ENCODE results near the gene ZNF266.

The ZNF266 gene

DNA sequence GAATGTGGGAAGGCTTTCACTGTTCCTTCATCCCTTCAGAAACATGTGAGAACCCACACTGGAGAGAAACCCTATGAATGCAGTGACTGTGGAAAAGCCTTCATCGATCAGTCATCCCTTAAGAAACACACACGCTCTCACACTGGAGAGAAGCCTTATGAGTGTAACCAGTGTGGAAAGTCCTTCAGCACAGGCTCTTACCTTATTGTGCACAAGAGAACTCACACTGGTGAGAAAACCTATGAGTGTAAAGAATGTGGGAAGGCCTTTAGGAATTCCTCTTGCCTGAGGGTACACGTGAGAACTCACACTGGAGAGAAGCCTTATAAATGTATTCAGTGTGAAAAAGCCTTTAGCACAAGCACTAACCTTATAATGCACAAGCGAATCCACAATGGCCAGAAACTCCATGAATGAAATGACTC is 54.0 kb downstream of the ZNF266 start:
- peak; percentile 16 for DNase-seq (ENCODE audit: low read depth)
- no peak for TF ChIP-seq MYC (IDR thresholded peaks at IDR 0.05; ENCODE audit: low read depth, low read length)
- TF ChIP-seq, protein P1, sequence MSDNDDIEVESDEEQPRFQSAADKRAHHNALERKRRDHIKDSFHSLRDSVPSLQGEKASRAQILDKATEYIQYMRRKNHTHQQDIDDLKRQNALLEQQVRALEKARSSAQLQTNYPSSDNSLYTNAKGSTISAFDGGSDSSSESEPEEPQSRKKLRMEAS (IDR thresholded peaks at IDR 0.05; ENCODE audit: low read depth, low read length) = no peak
- TF ChIP-seq CTCF (IDR thresholded peaks at IDR 0.05; ENCODE audit: low read depth, low read length) = no peak
- no peak for TF ChIP-seq POLR2A (IDR thresholded peaks at IDR 0.05; ENCODE audit: extremely low read depth, insufficient read length)
- H3K4me3 ChIP-seq (ENCODE audit: low read depth, low read length) = no peak overlapping the region

DNA sequence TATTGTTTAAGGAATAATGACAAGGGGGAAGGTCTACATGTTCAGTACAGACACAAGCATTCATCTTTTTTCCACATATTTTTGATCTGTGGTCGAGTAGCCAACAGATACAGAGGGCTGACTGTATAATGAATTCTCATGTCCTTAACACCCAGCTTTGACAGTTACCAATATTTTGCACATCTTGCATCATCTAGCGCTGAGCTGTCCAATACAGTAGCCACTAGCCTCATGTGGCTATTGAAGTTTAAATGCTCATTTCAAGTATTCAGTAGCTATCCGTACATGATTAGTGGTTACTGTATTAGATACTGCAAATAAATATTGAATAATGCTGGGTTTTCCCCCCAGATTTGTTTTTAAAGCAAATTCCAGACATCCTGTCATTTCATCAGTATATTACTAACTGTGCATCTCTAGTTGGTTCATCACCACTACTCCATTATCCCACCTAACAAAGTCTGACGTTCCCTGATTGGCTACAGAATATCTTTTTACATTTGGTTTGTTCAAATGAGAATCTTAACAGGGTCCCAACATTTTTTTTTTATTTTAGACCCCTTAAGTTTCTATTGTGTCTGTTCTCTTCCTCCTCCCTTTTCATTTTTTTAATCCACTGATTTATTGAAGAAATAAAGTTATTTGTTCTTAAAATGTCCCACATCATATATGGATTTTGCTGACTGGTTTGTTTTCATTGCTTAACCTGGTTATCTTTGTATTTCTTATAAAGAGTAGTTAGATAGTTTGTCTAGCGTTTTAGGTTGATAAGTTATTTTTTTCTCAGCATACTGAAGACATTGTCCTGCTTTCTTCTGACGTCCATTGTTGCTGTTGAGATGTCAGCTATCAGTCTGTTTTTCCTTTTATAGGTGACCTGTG is 64.4 kb downstream of the ZNF266 start:
- H3K4me3 ChIP-seq (ENCODE audit: low read depth, low read length) = no peak overlapping the region
- TF ChIP-seq CTCF (IDR thresholded peaks at IDR 0.05; ENCODE audit: low read depth, low read length) (no peak), POLR2A (IDR thresholded peaks at IDR 0.05; ENCODE audit: extremely low read depth, insufficient read length) (no peak), MYC (IDR thresholded peaks at IDR 0.05; ENCODE audit: low read depth, low read length) (no peak)
- TF ChIP-seq, protein P1 (IDR thresholded peaks at IDR 0.05; ENCODE audit: low read depth, low read length) = no peak
- no peak for DNase-seq (ENCODE audit: low read depth)

GRCh38 chr19:9362905-9363304 is 72.5 kb downstream of the ZNF266 start, which contains the start of gene ZNF177:
Gene ZNF177 (plus strand): TSS chr19:9363013. CDS start chr19:9378312, 15,299 bp downstream.
- no peak for TF ChIP-seq MYC (IDR thresholded peaks at IDR 0.05; ENCODE audit: low read depth, low read length)
- TF ChIP-seq POLR2A (IDR thresholded peaks at IDR 0.05; ENCODE audit: extremely low read depth, insufficient read length) = no peak
- TF ChIP-seq, protein P1 (IDR thresholded peaks at IDR 0.05; ENCODE audit: low read depth, low read length) = no peak
- no peak for TF ChIP-seq CTCF (IDR thresholded peaks at IDR 0.05; ENCODE audit: low read depth, low read length)
- H3K4me3 ChIP-seq (ENCODE audit: low read depth, low read length) = peak within 1 kb of the TSS; percentile 64
- peak; percentile 75 for DNase-seq (ENCODE audit: low read depth)

Measured in NB4 (cell line).